GM12865 (cell line): Measurements from ENCODE around the gene RFFL.
A peak's percentile ranks its signal among the peaks of the same experiment; 100 is the strongest.
"Not testable (repeated sequence)": the region's sequence is repeated elsewhere in the genome, so short reads cannot be mapped to it uniquely, and the experiment has no call there.

Experiments
- DNase-seq: peaks from one replicate; pipeline ENCODE4 v3.0.0; 2010; ENCODE audit warnings: low read depth
- H3K4me3 ChIP-seq: 2 replicates; pipeline ENCODE4 v1.5.1; 2011; ENCODE audit warnings: mild to moderate bottlenecking, low read depth, low read length, control low read depth
- TF ChIP-seq, protein P1 (sequence below): IDR thresholded peaks from 2 replicates; pipeline ENCODE4 v1.5.1; 2011; ENCODE audit warnings: low read length, control low read depth, low read depth, inconsistent platforms; ENCODE audit not compliant: insufficient read depth; ENCODE audit errors: missing control alignments

RFFL gene

DNA sequence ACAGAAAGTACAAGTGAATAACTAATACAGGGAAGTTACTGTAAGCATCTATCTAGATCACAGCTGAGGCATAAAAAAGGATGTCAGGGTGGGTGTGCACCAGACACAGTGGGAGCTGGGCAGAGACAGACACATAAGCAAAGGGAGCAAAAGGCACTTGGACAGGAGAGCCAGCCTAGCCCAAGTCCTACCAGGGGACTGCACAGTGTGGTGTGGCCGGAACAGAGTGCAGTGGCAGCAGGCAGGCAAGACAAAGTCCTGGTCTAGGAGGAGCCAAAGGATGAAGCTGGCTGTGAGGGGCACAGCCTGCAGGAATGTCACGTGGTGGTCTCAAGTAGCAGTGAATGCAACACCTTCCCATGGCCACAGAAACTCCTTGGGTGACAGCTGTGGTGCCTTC lies 34.3 kb upstream of the RFFL start:
- TF ChIP-seq, protein P1, sequence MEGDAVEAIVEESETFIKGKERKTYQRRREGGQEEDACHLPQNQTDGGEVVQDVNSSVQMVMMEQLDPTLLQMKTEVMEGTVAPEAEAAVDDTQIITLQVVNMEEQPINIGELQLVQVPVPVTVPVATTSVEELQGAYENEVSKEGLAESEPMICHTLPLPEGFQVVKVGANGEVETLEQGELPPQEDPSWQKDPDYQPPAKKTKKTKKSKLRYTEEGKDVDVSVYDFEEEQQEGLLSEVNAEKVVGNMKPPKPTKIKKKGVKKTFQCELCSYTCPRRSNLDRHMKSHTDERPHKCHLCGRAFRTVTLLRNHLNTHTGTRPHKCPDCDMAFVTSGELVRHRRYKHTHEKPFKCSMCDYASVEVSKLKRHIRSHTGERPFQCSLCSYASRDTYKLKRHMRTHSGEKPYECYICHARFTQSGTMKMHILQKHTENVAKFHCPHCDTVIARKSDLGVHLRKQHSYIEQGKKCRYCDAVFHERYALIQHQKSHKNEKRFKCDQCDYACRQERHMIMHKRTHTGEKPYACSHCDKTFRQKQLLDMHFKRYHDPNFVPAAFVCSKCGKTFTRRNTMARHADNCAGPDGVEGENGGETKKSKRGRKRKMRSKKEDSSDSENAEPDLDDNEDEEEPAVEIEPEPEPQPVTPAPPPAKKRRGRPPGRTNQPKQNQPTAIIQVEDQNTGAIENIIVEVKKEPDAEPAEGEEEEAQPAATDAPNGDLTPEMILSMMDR, result no peak
- no peak for DNase-seq
- no peak overlapping the region for H3K4me3 ChIP-seq

DNA sequence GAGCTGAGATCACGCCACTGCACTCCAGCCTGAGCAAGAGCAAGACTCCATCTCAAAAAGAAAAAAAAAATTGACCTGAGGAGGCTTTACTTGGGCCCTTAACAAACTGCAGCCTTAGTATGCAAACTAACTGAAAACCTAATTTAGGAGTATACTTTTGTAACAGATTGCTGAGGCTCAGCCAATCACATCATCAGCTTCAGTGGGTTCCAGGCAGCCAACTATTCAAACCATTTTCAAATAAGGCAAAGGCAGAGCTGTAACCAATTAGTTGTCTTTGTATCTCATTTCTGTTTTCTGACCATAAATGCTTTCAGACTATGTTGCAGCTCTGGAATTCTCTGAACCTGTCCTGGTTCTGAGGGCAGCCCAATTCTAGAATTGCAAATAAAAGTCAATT lies 32.2 kb upstream of the RFFL start:
- TF ChIP-seq, protein P1, result no peak
- no peak overlapping the region for H3K4me3 ChIP-seq
- DNase-seq, result no peak

DNA sequence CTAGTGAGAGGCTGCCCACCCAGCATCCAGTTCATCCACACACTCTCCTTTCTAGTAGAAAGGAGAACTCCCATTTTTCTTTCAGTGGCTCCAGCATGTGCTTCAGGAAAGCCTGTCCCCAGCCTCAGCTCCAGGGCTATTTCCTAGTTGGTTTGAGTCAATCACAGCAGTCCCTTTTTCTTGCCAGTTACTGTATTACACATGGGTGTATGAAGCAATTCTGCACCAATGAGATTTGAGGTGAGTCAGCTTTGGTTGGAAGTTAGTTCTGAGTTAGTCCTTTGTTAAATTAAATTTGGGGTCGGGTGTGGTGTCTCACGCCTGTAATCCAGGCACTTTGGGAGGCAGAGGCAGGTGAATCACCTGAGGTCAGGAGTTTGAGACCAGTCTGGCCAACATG lies 31.4 kb upstream of the RFFL start:
- TF ChIP-seq, protein P1, result no peak
- no peak overlapping the region for H3K4me3 ChIP-seq
- DNase-seq, result no peak

DNA sequence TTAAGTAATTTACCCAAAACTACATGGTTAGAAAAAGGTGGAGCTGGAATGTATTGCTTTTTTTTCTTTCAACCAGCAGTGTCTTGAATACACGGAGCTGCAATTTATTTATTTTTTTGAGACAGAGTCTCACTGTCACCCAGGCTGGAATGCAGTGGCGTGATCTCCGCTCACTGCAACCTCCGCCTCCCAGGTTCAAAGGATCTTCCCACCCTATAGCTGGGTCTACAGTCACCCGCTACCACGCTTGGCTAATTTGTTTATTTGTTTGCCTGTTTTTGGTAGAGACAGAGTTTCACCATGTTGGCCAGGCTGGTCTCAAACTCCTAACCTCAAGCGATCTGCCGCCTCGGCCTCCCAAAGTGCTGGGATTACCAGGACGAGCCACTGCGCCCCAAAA lies 27.2 kb upstream of the RFFL start:
- H3K4me3 ChIP-seq, result not testable (repeated sequence)

DNA sequence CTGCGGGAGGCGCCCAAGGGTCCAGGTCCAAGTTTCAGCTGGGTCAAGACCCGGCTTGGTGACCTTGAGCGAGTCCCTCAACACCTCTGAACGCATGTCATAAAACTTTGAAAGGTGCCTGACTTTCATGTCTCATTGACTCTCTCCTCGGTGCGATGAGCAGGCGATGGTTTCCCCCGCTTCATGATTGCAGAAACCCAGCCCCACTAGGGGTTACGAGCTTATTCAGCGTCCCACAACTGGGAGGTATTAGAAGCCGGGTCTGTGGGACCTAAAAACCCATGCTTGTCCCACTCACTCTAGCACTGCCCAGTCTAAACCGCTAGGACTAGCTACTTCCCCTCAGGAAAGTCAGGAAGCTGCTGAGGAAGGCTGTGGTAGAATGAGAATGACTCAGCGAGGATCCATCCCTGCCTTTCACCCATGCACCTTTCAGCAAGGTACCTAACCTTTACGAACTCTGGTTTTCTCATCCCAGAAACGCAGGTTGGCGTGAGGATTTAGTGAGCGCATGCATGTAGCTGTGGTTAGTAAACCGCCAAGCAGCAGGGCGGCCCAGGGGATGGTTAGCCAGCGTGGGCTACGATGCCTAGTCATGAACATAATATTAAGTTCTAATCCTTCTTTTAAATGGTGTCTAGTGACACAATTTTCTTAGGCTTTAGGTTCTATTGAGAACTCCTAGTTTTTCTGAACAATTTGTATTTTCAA lies 26.2 kb upstream of the RFFL start:
- peak overlapping the region; percentile 79 for H3K4me3 ChIP-seq
- TF ChIP-seq, protein P1, result peak; percentile 4
- peak; percentile 65 for DNase-seq

More for the DNA sequence above, 27.2 kb upstream of the RFFL start:
- not testable (repeated sequence) for DNase-seq

DNA sequence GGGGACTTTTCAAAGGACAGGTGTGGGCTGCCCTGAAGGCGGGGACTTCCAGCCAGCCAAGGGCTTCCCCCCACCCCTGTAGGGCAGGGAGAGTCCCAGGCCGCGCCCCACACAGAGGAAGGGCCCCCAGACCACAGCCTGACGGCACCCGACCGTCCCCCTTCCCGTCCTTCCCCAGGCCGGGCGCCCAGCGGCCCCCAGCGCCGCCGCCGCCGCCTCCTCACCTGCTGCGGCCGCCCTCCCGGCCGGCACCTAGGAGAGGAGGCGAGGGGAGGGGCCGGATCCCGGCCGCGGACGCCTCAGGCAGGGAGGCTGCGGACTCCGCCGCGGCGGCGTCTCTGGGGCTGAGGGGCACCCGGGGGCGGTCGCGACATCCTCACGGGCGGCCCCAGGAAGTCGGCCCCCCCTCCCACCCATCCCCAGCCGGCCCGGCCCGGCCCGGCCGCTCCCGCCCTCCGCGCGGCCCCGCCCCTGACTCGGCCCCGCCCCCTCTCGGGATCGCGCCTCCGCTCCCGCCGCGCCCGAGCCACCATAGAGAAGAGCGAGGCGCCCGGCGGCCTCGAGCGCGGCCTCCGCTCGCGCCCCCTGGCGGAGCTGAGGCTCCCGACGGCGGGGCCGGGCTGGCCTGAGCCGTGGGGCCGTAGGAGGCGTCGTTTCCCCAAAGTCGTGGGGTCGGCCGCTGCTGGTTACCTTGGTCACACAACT lies 25.5 kb upstream of the RFFL start:
- peak overlapping the region; percentile 99 for H3K4me3 ChIP-seq
- TF ChIP-seq, protein P1, result peak; percentile 75
- peak; percentile 93 for DNase-seq

DNA sequence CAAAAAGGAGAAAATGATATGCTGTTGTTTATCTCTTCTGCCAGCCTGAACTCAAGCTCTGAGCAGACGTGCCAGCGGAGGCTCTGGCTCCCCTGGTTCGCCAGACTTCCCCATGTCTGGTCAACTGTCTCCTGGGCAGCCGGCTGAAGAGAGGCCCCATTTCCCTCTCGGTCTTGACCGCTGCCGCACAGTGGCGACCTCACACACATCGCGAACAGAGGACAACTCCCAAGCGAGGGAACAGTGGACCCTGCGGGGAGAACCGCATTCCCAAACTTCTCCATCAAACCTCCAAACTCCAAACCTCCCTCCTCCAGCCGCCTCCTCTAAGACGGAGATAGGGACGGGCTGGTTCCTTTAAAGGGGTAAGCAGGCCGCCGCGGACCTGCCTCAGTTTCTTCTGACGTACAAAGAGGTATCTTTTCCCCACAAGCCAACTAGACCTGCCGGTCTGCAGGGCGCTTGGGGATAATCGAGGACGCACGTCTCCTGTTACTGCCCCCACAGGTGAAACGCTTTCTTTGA lies 24.9 kb upstream of the RFFL start:
- DNase-seq, result peak; percentile 61
- H3K4me3 ChIP-seq, result peak overlapping the region; percentile 99

More for the DNA sequence above, 24.9 kb upstream of the RFFL start:
- TF ChIP-seq, protein P1, result no peak
